IPS DF 4.7 (cell line): Measurements from ENCODE around the gene RADIL.
"Not testable (repeated sequence)": the region's sequence is repeated elsewhere in the genome, so short reads cannot be mapped to it uniquely, and the experiment has no call there.

ENCODE experiments used
- DNase-seq: peaks from one replicate; pipeline ENCODE4 v3.0.0-alpha.2; 2013; ENCODE audit warnings: low spot score; ENCODE audit errors: extremely low read depth

RADIL gene

GRCh38 chr7:4809091-4809591 is 74.4 kb downstream of the RADIL start:
- DNase-seq, result no peak

- no peak for DNase-seq
These were observed 75.0 kb downstream of the RADIL start for GRCh38 chr7:4808565-4808964.

- no peak for DNase-seq
These were observed 75.5 kb downstream of the RADIL start for GRCh38 chr7:4808026-4808425.

DNA sequence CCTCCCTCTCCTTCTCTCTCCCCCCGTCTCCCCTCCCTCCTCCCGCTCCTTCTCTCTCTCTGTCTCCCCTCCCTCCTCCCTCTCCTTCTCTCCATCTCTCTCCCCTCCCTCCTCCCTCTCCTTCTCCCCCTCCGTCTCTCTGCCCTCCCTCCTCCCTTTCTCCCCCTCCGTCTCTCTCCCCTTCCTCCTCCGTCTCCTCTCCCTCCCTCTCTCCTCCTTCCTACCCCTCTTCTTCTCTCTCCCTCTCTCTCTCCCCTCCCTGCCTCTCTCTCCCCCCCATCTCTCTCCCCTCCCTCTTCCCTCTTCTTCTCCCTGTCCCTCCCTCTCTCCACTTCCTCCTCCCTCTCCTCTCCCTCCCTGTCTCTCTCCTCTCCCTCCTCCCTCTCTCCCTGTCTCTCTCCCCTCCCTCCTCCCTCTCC is 75.9 kb downstream of the RADIL start:
- no peak for DNase-seq

DNA sequence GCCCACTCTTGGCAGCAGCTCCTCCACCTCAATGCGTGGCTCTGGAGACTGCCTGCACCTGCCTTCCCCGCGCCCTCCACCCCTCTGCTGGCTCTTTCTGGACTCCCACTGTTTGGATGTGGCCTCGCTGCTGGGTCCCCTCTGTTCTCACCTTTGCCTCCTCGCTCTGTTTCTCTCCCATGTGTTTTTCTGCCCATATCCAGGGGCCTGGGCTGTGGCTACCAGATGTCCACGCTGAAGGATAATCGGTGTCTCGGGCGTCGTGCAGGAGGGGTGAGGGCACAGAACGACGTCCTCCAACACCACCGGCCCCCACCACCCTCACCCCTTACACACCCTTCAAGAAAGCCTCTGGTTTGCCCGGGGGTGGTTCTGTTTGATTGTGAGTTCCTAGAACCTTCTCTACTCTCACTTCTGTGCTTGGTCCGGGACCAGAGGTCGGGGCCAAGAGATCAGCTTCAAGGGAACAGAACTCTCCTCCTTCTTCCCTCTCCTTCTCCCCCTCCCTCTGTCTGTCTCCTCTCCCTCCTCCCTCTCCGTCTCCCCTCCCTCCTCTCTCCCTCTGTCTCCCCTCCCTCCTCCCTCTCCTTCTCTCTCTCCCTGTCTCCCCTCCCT is 76.4 kb downstream of the RADIL start:
- no peak for DNase-seq

DNA sequence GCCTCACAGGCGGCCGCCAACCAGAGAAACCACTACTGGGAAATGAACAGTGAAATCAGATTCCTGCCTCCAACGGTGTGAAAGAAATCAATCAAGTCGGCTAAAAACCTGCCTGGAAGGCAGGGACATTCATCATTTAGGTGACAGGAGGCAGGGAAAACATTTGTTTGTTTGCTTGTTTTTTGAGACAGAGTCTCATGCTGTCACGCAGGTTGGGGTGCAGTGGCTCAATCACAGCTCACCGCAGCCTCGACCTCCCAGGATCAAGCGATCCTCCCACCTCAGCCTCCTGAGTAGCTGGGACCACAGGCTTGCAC is 77.6 kb downstream of the RADIL start:
- DNase-seq, result no peak

GRCh38 chr7:4805110-4805983 is 78.2 kb downstream of the RADIL start:
- DNase-seq, result no peak

DNA sequence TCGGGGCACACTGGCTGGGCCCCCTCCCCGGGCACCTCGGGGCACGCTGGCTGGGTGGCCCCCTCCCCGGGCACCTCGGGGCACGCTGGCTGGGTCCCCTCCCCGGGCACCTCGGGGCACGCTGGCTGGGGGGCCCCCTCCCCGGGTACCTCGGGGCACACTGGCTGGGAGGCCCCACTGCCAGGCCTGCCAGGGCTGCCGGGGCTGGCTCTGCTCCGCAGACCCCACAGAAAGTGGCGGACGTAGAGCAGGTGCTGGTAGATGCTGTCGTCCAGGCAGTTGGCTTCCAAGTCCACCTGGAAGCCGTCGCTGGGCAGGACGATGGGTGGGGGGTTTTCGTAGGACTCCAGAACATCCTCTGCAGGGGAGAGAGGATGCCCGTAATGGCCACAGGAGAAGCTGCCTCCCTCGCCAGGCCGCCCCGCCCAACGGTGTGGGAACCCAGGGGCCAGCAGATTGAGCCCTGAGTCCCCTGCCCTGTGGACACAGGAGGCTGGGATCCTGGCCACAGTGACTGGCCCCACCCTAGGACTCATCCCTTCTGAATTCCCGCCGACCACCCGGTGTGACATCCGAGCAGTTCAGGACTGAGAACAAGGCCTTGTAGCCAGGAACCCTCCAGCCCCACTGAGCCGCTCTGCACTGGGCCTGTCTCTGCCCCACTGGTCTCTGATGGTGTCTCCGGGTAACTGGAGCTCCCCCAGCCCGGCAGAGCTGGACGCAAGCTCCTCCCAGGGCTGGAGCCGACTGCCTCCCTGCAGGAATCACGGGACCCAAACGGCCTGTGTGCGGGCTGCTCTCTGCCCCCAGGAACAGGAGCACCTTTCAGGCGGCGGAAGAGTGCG is 79.9 kb downstream of the RADIL start:
- DNase-seq, result no peak

GRCh38 chr7:4802577-4802976 is 80.9 kb downstream of the RADIL start:
- not testable (repeated sequence) for DNase-seq

- DNase-seq, result no peak
These were observed 81.7 kb downstream of the RADIL start for GRCh38 chr7:4801839-4802231.

GRCh38 chr7:4800926-4801838 is 82.3 kb downstream of the RADIL start:
- no peak for DNase-seq

GRCh38 chr7:4800487-4800886 is 83.0 kb downstream of the RADIL start:
- DNase-seq, result no peak

DNA sequence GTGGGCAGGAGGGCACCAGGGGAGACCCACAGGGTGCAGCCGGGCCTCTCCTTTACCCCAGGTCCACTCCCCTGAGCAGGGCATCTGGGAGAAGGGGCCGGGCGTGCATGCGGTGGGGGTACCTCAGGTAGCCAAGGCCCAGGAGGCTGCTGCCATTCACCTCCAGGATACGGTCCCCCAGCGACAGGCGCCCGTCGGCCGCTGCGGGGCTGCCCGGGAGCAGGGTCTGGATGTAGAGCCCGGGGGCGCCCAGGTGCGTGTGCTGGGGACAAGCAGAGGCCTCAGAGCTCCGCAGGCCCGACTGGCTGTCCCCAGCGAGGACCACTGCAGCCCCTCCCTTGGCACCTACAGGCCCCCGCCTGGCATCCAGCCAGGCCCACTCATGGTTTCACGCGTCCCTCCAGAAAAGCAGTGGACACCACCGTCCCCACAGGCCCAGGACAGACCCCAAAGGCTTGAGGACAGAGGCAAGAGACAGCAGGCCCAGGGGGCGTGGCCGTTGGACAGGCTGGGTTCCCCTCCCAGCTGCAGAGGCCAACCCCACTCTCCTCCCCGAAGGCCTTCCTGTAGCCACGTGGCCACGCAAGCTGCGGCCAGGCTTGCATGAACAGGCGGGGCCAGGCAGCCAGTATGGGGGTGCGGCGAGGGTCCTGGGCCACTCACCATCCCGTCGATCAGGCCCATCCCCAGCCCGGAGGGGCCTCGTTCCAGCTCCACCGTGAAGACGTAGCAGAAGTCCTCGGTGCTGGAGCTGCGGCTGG is 83.8 kb downstream of the RADIL start:
- no peak for DNase-seq

- DNase-seq, result no peak
These were observed 84.7 kb downstream of the RADIL start for GRCh38 chr7:4798706-4799235.

GRCh38 chr7:4797858-4798705 is 85.4 kb downstream of the RADIL start:
- DNase-seq, result peak; percentile 44

DNA sequence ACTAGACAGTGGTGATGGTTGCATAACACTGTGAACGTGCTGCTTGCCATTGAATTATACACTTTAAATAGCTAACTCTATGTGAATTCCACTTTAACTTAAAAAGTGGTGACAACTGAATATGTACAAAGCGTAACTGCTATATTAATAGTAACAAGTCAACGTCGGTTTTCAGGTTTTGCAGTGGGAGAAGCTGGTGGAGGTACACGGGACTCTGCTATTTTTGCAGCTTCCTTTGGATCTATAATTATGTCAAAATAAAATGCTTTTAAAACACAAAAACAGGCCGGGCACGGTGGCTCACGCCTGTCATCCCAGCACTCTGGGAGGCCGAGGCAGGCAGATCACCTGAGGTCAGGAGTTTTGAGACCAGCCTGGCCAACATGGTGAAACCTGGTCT is 87.1 kb downstream of the RADIL start:
- no peak for DNase-seq

DNA sequence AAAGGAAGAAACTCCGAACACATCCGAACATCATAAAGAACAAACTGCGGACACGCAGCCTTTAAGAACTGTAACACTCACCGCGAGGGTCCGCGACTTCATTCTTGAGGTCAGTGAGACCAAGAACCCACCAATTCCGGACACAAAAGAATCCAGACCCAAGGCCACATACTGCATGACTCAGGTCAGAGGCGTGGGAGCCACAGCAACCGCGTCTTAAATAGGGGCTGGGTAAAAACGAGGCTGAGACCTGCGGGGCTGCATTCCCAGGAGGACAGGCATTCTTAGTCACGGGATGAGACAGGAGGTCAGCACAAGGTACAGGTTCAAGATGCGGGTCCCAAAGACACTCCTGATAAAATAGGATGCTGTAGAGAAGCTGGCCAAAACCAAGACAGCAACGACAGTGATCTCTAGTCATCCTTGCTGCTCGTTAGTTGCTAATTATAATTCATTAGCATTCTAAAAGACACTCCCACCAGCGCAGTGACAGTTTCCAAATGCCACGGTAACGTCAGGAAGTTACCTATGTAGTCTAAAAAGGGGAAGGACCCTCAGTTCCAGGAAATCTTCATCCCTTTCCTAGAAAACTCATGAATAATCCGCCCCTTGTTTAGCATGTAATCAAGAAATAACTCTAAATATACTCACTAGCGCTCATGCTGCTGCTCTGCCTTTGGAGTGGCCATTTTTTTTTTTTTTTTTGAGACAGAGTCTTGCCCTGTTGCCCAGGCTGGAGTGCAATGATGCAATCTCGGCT is 88.7 kb downstream of the RADIL start:
- no peak for DNase-seq

GRCh38 chr7:4794171-4794570 is 89.3 kb downstream of the RADIL start:
- not testable (repeated sequence) for DNase-seq
